ENCODE results near the gene UBASH3B.
"Not testable (repeated sequence)": the region's sequence is repeated elsewhere in the genome, so short reads cannot be mapped to it uniquely, and the experiment has no call there.

Gene UBASH3B

GRCh38 chr11:122655527-122656072 is at the start of gene UBASH3B:
Gene UBASH3B (plus strand): TSS chr11:122655722. CDS start chr11:122656050, 328 bp downstream.
- peak; percentile 33 for DNase-seq

- not testable (repeated sequence) for DNase-seq
Measured at GRCh38 chr11:122607162-122607561, 48.4 kb upstream of the UBASH3B start.

- no peak for DNase-seq
Measured at GRCh38 chr11:122612123-122612824, 43.2 kb upstream of the UBASH3B start.

GRCh38 chr11:122616718-122617117 is 38.8 kb upstream of the UBASH3B start:
- no peak for DNase-seq

GRCh38 chr11:122617297-122617696 is 38.2 kb upstream of the UBASH3B start:
- DNase-seq, result no peak

GRCh38 chr11:122617926-122618325 is 37.6 kb upstream of the UBASH3B start:
- no peak for DNase-seq

GRCh38 chr11:122618927-122619326 is 36.6 kb upstream of the UBASH3B start:
- no peak for DNase-seq

- DNase-seq, result no peak
Measured at GRCh38 chr11:122619757-122620156, 35.8 kb upstream of the UBASH3B start.

- not testable (repeated sequence) for DNase-seq
Measured at GRCh38 chr11:122625501-122625900, 30.0 kb upstream of the UBASH3B start.

- no peak for DNase-seq
Measured at GRCh38 chr11:122625976-122626665, 29.4 kb upstream of the UBASH3B start.

GRCh38 chr11:122627745-122628144 is 27.8 kb upstream of the UBASH3B start:
- no peak for DNase-seq

GRCh38 chr11:122628810-122629555 is 26.5 kb upstream of the UBASH3B start:
- DNase-seq, result peak; percentile 40

GRCh38 chr11:122632181-122632824 is 23.2 kb upstream of the UBASH3B start:
- DNase-seq, result no peak

- DNase-seq, result no peak
Measured at GRCh38 chr11:122633219-122633829, 22.2 kb upstream of the UBASH3B start.

- DNase-seq, result no peak
Measured at GRCh38 chr11:122634501-122634900, 21.0 kb upstream of the UBASH3B start.

GRCh38 chr11:122637541-122637940 is 18.0 kb upstream of the UBASH3B start:
- no peak for DNase-seq

GRCh38 chr11:122642472-122642922 is 13.0 kb upstream of the UBASH3B start:
- no peak for DNase-seq

- no peak for DNase-seq
Measured at GRCh38 chr11:122642971-122643370, 12.6 kb upstream of the UBASH3B start.

- no peak for DNase-seq
Measured at GRCh38 chr11:122645847-122646246, 9.7 kb upstream of the UBASH3B start.

- DNase-seq, result no peak
Measured at GRCh38 chr11:122646549-122647340, 8.8 kb upstream of the UBASH3B start.

GRCh38 chr11:122647736-122648275 is 7.7 kb upstream of the UBASH3B start:
- no peak for DNase-seq

Measured in NCI-H82 (cell line).